ENCODE measurements around the gene GNAQ.

Gene GNAQ

DNA sequence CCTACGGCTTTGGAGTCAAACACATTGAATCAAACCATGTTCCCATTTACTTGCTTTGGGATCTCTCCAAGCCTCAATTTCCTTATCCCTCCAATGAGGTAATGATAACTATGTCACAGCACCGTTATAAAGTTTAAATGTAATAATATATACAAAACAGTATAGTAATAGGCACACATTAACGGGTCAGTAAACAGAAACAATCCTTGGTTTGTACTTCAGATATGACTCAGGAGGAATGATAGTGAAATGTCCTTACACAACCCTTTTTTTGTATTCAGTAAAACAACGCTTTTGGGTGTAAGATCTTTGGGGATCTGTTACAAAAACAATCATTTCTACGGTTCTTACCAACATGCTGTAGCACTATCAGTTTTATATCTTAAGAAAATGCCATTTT is 205.0 kb downstream of the GNAQ start:
- no peak for TF ChIP-seq NFIC (IDR thresholded peaks at IDR 0.05)
- no peak for TF ChIP-seq EGR1 (IDR thresholded peaks at IDR 0.05)

DNA sequence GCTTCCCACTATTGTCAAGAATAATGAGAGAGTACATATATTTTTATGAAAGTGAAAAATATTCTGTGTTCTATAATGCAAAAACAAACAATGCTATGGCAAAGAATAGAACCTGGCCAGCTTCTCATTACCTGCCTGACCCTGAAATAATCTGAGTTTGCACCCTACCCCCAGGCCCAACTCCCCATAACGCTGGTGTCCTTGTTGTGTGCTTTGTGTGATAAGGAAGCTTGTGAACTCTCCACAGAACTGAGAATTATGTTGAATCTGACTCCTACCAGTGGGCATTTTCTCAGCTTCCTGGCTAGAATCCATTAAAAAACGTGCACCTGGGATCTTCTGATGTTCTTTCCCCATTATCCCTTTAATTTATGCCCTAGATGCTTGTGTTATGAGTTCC is 205.5 kb downstream of the GNAQ start:
- TF ChIP-seq NFIC (IDR thresholded peaks at IDR 0.05) = no peak
- no peak for TF ChIP-seq EGR1 (IDR thresholded peaks at IDR 0.05)
- TF ChIP-seq, protein P1, sequence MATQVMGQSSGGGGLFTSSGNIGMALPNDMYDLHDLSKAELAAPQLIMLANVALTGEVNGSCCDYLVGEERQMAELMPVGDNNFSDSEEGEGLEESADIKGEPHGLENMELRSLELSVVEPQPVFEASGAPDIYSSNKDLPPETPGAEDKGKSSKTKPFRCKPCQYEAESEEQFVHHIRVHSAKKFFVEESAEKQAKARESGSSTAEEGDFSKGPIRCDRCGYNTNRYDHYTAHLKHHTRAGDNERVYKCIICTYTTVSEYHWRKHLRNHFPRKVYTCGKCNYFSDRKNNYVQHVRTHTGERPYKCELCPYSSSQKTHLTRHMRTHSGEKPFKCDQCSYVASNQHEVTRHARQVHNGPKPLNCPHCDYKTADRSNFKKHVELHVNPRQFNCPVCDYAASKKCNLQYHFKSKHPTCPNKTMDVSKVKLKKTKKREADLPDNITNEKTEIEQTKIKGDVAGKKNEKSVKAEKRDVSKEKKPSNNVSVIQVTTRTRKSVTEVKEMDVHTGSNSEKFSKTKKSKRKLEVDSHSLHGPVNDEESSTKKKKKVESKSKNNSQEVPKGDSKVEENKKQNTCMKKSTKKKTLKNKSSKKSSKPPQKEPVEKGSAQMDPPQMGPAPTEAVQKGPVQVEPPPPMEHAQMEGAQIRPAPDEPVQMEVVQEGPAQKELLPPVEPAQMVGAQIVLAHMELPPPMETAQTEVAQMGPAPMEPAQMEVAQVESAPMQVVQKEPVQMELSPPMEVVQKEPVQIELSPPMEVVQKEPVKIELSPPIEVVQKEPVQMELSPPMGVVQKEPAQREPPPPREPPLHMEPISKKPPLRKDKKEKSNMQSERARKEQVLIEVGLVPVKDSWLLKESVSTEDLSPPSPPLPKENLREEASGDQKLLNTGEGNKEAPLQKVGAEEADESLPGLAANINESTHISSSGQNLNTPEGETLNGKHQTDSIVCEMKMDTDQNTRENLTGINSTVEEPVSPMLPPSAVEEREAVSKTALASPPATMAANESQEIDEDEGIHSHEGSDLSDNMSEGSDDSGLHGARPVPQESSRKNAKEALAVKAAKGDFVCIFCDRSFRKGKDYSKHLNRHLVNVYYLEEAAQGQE (IDR thresholded peaks at IDR 0.05; ENCODE audit: low read depth) = no peak
- no peak for TF ChIP-seq TEAD4 (IDR thresholded peaks at IDR 0.05)
- no peak for TF ChIP-seq YY1 (IDR thresholded peaks at IDR 0.05; ENCODE audit: low read depth)
- no peak for TF ChIP-seq CREB1 (IDR thresholded peaks at IDR 0.05; ENCODE audit: low read depth)

DNA sequence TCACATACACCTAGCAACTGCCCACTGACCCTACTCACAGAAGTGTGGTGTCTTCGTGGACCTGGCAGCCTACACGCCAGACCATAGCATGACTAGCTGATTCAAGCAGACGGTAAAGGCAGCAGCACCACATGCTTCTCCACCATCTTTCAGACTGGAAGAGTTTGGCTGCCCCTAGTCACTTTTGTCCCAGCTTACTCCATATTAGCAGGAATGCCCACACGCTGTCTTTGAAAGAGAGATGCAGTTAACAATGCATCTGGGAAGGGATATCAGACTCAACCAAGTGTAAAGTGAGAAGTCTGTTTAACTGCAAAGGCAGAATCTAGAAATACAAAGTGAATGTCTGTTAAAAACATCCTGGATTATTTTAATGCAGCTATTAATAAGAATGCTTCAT is 206.2 kb downstream of the GNAQ start:
- TF ChIP-seq EGR1 (IDR thresholded peaks at IDR 0.05) (no peak), RAD21 (IDR thresholded peaks at IDR 0.05; ENCODE audit: low read depth) (no peak), TEAD4 (IDR thresholded peaks at IDR 0.05) (no peak), YY1 (IDR thresholded peaks at IDR 0.05; ENCODE audit: low read depth) (no peak), NFIC (IDR thresholded peaks at IDR 0.05) (no peak), TAF1 (IDR thresholded peaks at IDR 0.05; ENCODE audit: low read depth) (no peak), TCF12 (IDR thresholded peaks at IDR 0.05; ENCODE audit: low read depth) (no peak)
- TF ChIP-seq, protein P2, sequence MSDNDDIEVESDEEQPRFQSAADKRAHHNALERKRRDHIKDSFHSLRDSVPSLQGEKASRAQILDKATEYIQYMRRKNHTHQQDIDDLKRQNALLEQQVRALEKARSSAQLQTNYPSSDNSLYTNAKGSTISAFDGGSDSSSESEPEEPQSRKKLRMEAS (IDR thresholded peaks at IDR 0.05) = no peak
- TF ChIP-seq, protein P3, sequence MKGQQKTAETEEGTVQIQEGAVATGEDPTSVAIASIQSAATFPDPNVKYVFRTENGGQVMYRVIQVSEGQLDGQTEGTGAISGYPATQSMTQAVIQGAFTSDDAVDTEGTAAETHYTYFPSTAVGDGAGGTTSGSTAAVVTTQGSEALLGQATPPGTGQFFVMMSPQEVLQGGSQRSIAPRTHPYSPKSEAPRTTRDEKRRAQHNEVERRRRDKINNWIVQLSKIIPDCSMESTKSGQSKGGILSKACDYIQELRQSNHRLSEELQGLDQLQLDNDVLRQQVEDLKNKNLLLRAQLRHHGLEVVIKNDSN (IDR thresholded peaks at IDR 0.05) = no peak
- TF ChIP-seq, protein P1 (IDR thresholded peaks at IDR 0.05; ENCODE audit: low read depth) = no peak

DNA sequence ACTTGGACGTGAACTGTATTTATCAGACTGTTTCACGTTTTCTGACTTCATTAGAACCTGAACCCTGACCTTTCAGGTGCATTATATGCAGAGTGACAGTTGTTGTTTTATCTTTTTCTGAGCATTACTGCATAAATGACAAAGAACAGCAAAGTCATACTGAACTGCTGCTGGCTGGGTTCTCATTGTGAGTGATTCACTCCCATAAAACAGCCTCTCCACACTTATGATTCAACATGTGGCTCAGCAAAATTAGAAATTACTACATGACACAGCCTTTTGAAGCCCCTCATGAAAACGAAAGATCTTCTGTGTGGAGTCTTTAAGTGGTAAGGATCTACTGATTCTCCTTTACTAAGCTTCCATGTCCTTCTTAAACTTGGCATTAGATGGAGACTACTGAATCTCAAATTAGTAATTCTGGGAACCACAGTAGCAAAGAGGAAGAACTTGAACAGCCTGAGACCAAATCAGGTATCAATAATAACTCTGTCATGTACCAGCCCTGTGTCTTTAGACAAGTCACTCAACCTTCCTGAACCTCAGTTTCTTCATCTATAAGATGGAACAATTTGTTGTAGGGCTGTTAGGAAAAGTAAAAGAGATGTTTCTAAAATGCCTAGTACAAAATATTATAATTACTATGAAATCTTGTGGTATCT is 211.2 kb downstream of the GNAQ start:
- TF ChIP-seq, protein P1 (IDR thresholded peaks at IDR 0.05; ENCODE audit: low read depth) = no peak
- TF ChIP-seq TCF12 (IDR thresholded peaks at IDR 0.05; ENCODE audit: low read depth) (no peak), CREB1 (IDR thresholded peaks at IDR 0.05; ENCODE audit: low read depth) (no peak), NFIC (IDR thresholded peaks at IDR 0.05) (no peak), CEBPB (IDR thresholded peaks at IDR 0.05) (no peak), ZBTB7A (IDR thresholded peaks at IDR 0.05; ENCODE audit: low read depth) (no peak), EGR1 (IDR thresholded peaks at IDR 0.05) (no peak)
- TF ChIP-seq, protein P2 (IDR thresholded peaks at IDR 0.05) = no peak
- TF ChIP-seq, protein P3 (IDR thresholded peaks at IDR 0.05) = no peak

DNA sequence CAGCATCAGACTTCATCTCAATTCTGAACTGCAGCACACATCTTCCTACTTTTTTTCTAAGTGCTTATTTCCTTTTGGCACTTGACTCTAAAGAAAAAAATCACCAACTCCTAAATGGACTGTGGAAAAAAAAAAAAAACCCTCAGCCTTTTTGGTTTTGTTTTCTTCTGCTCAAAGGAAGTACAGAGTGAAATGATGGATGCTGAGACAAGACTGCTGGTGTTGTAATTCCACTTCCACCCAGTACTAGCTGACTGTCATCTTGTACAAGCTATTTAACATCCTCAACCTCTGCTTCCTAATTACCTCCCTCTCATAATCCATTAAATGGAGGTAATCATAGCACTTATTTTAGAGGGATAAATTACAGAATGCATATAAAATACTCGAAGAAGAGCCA is 212.0 kb downstream of the GNAQ start:
- TF ChIP-seq EP300 (IDR thresholded peaks at IDR 0.05; ENCODE audit: borderline replicate concordance) (no peak), TEAD4 (IDR thresholded peaks at IDR 0.05) (no peak), FOXM1 (IDR thresholded peaks at IDR 0.05; ENCODE audit: borderline replicate concordance, low read depth) (no peak), EGR1 (IDR thresholded peaks at IDR 0.05) (no peak), TAF1 (IDR thresholded peaks at IDR 0.05; ENCODE audit: low read depth) (no peak)
- TF ChIP-seq, protein P3 (IDR thresholded peaks at IDR 0.05) = no peak

Measured in Ishikawa (cell line).